Measurements from ENCODE around the gene XRCC4. TPM values are rescaled to one million over a fixed set of nuclear protein-coding genes. Genes with fewer than 3 reads are reported as not detected.

XRCC4 gene
- total RNA-seq, 1 donor from 2014 or later = 10.2 TPM

Other genes starting within 250 kb of the XRCC4 start
- gene TMEM167A, start 153 bp upstream of the XRCC4 start, total RNA-seq = 84.6 and 96.2 TPM in 2 replicates